GM21390 (cell line): ENCODE data around the gene HEYL.
"Not testable (repeated sequence)": the region's sequence is repeated elsewhere in the genome, so short reads cannot be mapped to it uniquely, and the experiment has no call there.

Experiments used
- ATAC-seq: cut with Tn5 transposase; IDR thresholded peaks from one replicate; pipeline ENCODE4 v1.9.1; 2021; ENCODE audit not compliant: unreplicated experiment

Gene HEYL

DNA sequence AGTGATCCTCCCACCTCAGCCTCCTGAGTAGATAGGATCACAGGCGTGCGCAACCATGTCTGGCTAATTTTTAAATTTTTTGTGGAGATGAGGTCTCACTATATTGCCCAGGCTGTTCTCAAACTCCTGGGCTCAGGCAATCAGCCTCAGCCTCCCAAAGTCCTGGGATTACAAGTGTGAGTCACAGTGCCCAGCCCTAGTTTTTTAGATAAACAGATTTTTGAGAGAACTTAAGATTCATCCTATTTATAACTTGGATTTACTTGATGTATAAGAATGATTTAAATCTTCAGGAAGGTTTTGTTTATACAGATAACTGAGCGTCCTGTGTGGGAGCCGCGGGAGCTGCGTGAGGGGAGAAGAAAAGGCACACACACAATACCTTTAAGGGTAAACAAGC lies 26.2 kb downstream of the HEYL start:
- no peak for ATAC-seq

GRCh38 chr1:39609618-39610331 lies 29.7 kb downstream of the HEYL start:
- ATAC-seq, result peak; percentile 58

GRCh38 chr1:39608921-39609320 lies 30.5 kb downstream of the HEYL start:
- ATAC-seq, result no peak

GRCh38 chr1:39603677-39604076 lies 35.8 kb downstream of the HEYL start:
- ATAC-seq, result not testable (repeated sequence)

DNA sequence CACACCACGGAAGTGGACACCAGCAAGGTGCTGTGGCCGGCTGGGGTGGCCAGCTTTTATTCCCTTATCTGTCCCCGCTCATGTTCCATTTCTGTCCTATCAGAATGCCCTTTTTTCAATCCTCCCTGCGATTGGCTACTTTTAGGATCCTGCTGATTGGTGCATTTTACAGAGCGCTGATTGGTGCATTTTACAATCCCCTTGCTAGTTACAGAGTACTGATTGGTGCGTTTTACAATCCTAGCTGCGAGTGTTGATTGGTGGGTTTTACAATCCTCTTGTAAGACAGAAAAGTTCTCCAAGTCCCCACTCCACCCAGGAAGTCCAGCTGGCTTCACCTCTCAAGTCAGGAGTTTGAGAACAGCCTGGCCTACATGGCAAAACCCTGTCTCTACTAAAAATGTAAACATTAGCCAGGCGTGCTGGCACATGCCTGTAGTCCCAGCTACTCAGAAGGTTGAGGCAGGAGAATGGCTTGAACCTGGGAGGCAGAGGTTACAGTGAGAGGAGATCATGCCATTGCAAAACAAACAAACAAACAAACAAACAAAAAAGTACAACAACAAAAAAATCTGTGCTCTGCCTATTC lies 37.7 kb downstream of the HEYL start:
- not testable (repeated sequence) for ATAC-seq

DNA sequence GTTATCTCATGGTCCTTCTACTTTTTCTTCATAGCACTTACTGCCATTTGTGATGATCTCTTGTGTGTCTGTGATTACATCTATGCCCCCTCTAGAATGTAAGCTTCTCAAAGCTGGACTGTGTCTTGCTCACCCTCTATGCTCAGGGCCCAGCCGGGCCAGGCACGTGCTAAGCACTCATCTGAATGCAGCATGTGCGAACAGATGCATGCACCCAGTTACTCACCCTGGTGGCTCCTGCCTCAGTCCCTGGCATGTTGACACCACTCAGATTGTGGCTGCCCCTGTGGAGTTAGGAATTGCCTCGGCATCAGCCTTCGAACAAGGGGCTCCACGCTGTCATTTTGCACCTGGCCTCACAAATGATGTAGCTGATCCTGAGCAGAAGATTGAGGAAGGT lies 43.3 kb downstream of the HEYL start:
- no peak for ATAC-seq

DNA sequence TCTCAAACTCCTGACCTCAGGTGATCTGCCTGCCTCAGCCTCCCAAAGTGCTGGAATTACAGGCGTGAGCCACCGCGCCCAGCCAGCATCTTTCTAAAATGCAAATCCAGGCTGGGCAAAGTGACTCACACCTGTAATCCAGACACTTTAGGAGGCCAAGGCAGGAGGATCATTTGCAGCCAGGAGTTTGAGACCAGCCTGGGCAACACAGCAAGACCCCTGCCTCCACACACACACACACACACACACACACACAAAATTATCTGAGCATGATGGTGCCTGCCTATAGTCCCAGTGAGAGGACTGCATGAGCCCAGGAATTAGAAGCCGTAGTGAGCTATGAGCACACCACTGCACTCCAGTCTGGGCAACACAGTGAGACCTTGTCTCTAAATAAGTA lies 46.1 kb downstream of the HEYL start:
- ATAC-seq, result no peak

DNA sequence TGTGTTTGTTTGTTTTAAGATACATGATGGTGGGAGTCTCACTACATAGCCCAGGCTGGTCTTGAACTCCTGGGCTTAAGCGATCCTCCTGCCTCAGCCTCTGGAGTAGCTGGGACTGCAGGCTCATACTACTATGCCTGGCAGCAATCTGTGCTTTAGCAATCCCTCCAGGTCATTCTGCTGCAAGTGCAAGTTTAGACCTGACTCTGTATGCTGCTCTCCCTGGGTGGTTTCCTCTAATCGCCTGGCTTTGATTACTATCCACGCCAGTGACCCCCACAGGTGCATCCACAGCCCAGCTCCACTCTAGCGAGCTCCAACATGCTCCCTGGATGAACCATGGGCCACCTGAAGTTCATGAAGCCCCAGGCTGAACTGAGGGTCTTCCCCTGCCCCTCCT lies 47.4 kb downstream of the HEYL start:
- ATAC-seq, result no peak

GRCh38 chr1:39590546-39590945 lies 48.9 kb downstream of the HEYL start:
- ATAC-seq, result no peak

DNA sequence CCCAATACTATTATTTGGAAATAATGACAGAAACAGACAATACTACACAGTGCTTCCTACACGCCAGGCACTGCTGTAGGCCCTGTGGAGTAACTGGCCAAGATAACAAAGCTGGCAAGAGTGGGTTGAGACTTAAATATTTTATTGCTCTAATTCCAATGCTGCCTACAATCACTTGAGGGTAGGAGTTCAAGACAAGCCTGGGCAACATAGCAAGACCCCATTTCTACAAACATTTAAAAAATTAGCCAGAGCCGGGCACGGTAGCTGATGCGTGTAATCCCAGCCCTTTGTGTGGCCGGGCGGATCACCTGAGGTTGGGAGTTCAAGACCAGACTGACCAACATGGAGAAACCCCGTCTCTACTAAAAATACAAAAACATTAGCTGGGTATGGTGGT lies 53.5 kb downstream of the HEYL start:
- ATAC-seq, result no peak

- peak; percentile 40 for ATAC-seq
Observed at GRCh38 chr1:39576016-39576657, 63.3 kb downstream of the HEYL start.

- no peak for ATAC-seq
Observed at GRCh38 chr1:39575191-39576015, 64.0 kb downstream of the HEYL start.

- no peak for ATAC-seq
Observed at GRCh38 chr1:39574646-39575045, 64.8 kb downstream of the HEYL start.
